CD4-positive, alpha-beta T cell (primary cell): ENCODE results near the gene ATP6AP2. TPM values are rescaled to one million over a fixed set of nuclear protein-coding genes. Genes with fewer than 3 reads are reported as not detected.

Experiments
- ATAC-seq: fragments of 200-7000 bp; cut with Tn5 transposase; one replicate; pipeline ENCODE4 v1.10.0; 2022; ENCODE audit warnings: mild to moderate bottlenecking; ENCODE audit not compliant: poor library complexity
- CTCF ChIA-PET: fragments of 350-600 bp; sonication (Branson Sonifier 250); formaldehyde crosslinking; loops from one replicate; lab custom pipeline; 2021; ENCODE audit warnings: antibody characterized with exemption, inconsistent platforms; lab: Charles Lee
- POLR2A ChIA-PET: fragments of 350-600 bp; sonication (Branson Sonifier 250); formaldehyde crosslinking; loops from one replicate; lab custom pipeline; 2021; ENCODE audit warnings: antibody characterized with exemption, inconsistent platforms; lab: Charles Lee
- DNase-seq, 14 experiments: peaks; one replicate each; pipeline ENCODE4 v3.0.0-alpha.2; 2013 to 2020; ENCODE audit warnings: mixed read lengths in 2 of 14
- H3K27ac ChIP-seq, 2 donors: one replicate each; pipeline versions ENCODE4 v1.5.1 to v1.7.0; 2013; ENCODE audit warnings: low read length in 2 of 2, low read depth in 1 of 2, mild to moderate bottlenecking in 1 of 2
- H3K27me3 ChIP-seq, 2 experiments: 1 replicate in 1 of 2; 2 replicates in 1 of 2; pipeline versions ENCODE4 v1.6.1 to v1.7.0; 2013; ENCODE audit warnings: low read length in 2 of 2, control low read depth in 1 of 2, mild to moderate bottlenecking in 1 of 2, moderate library complexity in 1 of 2; ENCODE audit not compliant: insufficient read depth in 2 of 2, control insufficient read depth in 1 of 2
- H3K36me3 ChIP-seq: one replicate; pipeline ENCODE4 v1.6.1; 2013; ENCODE audit warnings: low read length, control low read depth; ENCODE audit not compliant: insufficient read depth
- H3K4me1 ChIP-seq: one replicate; pipeline ENCODE4 v1.6.1; 2013; ENCODE audit warnings: low read length, control low read depth; ENCODE audit not compliant: insufficient read depth
- H3K4me3 ChIP-seq: one replicate; pipeline ENCODE4 v1.5.1; 2013; ENCODE audit warnings: mild to moderate bottlenecking, low read length, moderate library complexity
- H3K9me3 ChIP-seq, 2 experiments: 1 replicate in 1 of 2; 2 replicates in 1 of 2; pipeline versions ENCODE4 v1.6.1 to v1.7.0; 2013; ENCODE audit warnings: low read length in 2 of 2, mild to moderate bottlenecking in 2 of 2, control low read depth in 1 of 2, moderate library complexity in 1 of 2; ENCODE audit not compliant: control insufficient read depth in 1 of 2, insufficient read depth in 1 of 2
- H3K27ac Mint-ChIP-seq: one replicate; pipeline ENCODE4 v1.8.0; 2020; ENCODE audit warnings: mixed read lengths
- H3K27me3 Mint-ChIP-seq: one replicate; pipeline ENCODE4 v1.8.0; 2021; ENCODE audit warnings: mixed read lengths
- H3K36me3 Mint-ChIP-seq: one replicate; pipeline ENCODE4 v1.8.0; 2021; ENCODE audit warnings: low read depth, mixed read lengths
- H3K4me1 Mint-ChIP-seq: one replicate; pipeline ENCODE4 v1.8.0; 2021; ENCODE audit warnings: low read depth, mixed read lengths
- H3K4me3 Mint-ChIP-seq: one replicate; pipeline ENCODE4 v1.8.0; 2020; ENCODE audit warnings: mild to moderate bottlenecking, mixed read lengths
- H3K9me3 Mint-ChIP-seq: one replicate; pipeline ENCODE4 v1.8.0; 2020; ENCODE audit warnings: mixed read lengths
- intact Hi-C, 2 experiments: fragments of 100-400 bp; cut with DNase I in 1 of 2; cut with micrococcal nuclease in 1 of 2; formaldehyde crosslinking; loops; one replicate each; pipeline versions ENCODE4 v1.15.1 to v1.9.0; 2023 to 2025; cut with DNase I, micrococcal nuclease
- total RNA-seq, 174 experiments: library from RNA in 2 of 174; stranded (reverse) in 2 of 174; gene quantifications; one replicate each; pipeline ENCODE4 v1.2.3 and lab custom pipeline; 2021 to 2026
- TF ChIP-seq, protein P1 (sequence below): fragments of 200-600 bp; IDR thresholded peaks from one replicate; pipeline ENCODE4 v1.8.0; 2022; ENCODE audit warnings: antibody characterized with exemption, mild to moderate bottlenecking

Gene ATP6AP2
- total RNA-seq, 2 experiments from 2014 or later, result 73.8 to 78.7 TPM

DNA sequence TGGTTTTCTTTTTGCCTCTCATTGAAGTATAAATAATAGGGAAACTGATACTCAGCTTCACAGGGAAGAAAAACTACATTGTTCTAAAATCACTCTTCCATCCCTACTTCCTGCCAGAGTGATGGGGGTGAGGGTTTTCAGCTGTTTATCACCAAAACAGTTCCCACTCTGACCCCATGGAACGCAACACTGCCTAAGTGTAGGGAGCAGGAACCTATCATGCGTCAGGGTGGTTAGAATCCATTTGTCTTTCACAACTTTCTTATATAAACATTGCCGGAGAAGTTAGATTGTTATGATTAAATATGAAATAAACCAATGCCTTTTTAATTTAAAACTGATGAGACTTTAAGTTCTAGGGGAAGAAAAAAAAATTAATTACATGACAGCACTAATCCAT, 26.6 kb downstream of the ATP6AP2 start:
- Histone ChIP-seq H3K4me1 (no peaks in the 10 kb centered on the region), H3K27ac (no peak overlapping the region), H3K27me3 (no peaks in the 10 kb centered on the region), H3K4me3 (no peak overlapping the region), H3K36me3 (peaks cover 9% of the 10 kb centered on the region), H3K9me3 (no peaks in the 10 kb centered on the region)
- no peaks in the 10 kb centered on the region for H3K4me1 Mint-ChIP-seq
- H3K9me3 Mint-ChIP-seq, result no peaks in the 10 kb centered on the region
- no peak for ATAC-seq
- peaks cover 24% of the 10 kb centered on the region for H3K36me3 Mint-ChIP-seq
- TF ChIP-seq, protein P1, sequence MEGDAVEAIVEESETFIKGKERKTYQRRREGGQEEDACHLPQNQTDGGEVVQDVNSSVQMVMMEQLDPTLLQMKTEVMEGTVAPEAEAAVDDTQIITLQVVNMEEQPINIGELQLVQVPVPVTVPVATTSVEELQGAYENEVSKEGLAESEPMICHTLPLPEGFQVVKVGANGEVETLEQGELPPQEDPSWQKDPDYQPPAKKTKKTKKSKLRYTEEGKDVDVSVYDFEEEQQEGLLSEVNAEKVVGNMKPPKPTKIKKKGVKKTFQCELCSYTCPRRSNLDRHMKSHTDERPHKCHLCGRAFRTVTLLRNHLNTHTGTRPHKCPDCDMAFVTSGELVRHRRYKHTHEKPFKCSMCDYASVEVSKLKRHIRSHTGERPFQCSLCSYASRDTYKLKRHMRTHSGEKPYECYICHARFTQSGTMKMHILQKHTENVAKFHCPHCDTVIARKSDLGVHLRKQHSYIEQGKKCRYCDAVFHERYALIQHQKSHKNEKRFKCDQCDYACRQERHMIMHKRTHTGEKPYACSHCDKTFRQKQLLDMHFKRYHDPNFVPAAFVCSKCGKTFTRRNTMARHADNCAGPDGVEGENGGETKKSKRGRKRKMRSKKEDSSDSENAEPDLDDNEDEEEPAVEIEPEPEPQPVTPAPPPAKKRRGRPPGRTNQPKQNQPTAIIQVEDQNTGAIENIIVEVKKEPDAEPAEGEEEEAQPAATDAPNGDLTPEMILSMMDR, result no peak
- ChIA-PET POLR2A (no interaction called here), CTCF (no interaction called here)
- intact Hi-C loops, result no loop called here
- H3K27me3 Mint-ChIP-seq, result no peaks in the 10 kb centered on the region
- H3K27ac Mint-ChIP-seq, result no peak overlapping the region
- no peak for DNase-seq
- no peak overlapping the region for H3K4me3 Mint-ChIP-seq

DNA sequence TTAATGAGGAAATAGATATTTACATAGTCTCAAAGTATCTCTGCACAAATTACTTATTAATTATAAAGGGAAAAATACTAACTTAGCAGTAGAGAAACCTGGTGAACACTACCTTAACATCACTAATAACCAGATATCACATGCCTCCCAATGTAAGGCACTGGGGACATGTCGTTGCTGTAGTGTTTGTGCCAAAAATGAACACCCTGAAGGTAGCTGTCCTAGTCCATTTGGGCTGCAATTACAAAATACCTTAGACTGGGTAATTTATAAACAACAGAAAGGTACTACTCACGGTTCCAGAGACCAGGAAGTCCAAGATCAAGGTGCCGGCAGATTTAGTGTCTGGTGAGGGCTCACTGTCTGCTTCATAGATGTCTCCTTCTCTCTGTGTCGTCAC, 31.7 kb downstream of the ATP6AP2 start:
- H3K36me3 Mint-ChIP-seq, result no peaks in the 10 kb centered on the region

DNA sequence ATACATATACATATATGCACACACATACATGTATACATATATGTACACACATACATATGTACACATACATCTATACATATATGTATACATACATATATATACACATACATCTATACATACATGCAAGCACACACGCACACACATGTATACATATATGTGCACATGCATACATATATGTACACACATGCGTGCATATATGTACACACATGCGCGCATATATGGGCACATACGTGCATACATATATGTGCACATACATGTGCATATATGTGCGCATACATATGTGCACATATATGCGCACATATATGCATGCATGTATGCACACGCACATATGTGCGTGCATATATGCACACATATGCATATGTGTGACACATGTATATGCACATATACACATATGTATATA, 35.2 kb downstream of the ATP6AP2 start:
- ATAC-seq, result no peak
- no peaks in the 10 kb centered on the region for H3K36me3 Mint-ChIP-seq
- Histone ChIP-seq H3K27ac (no peak overlapping the region), H3K4me1 (no peaks in the 10 kb centered on the region), H3K27me3 (no peaks in the 10 kb centered on the region), H3K36me3 (no peaks in the 10 kb centered on the region), H3K9me3 (no peaks in the 10 kb centered on the region), H3K4me3 (no peak overlapping the region)
- no peak overlapping the region for H3K27ac Mint-ChIP-seq
- ChIA-PET CTCF (no interaction called here), POLR2A (no interaction called here)
- TF ChIP-seq, protein P1, result no peak
- intact Hi-C loops, result no loop called here
- H3K4me1 Mint-ChIP-seq, result no peaks in the 10 kb centered on the region
- no peaks in the 10 kb centered on the region for H3K9me3 Mint-ChIP-seq
- no peak for DNase-seq
- no peaks in the 10 kb centered on the region for H3K27me3 Mint-ChIP-seq
- H3K4me3 Mint-ChIP-seq, result no peak overlapping the region

More for the DNA sequence above, 31.7 kb downstream of the ATP6AP2 start:
- Mint-ChIP-seq H3K4me3 (no peak overlapping the region), H3K27ac (no peak overlapping the region), H3K4me1 (no peaks in the 10 kb centered on the region), H3K9me3 (no peaks in the 10 kb centered on the region), H3K27me3 (no peaks in the 10 kb centered on the region)
- Histone ChIP-seq H3K27ac (no peak overlapping the region), H3K27me3 (no peaks in the 10 kb centered on the region), H3K4me3 (no peak overlapping the region), H3K9me3 (no peaks in the 10 kb centered on the region), H3K36me3 (no peaks in the 10 kb centered on the region), H3K4me1 (no peaks in the 10 kb centered on the region)
- DNase-seq (no peak), ATAC-seq (no peak)
- ChIA-PET POLR2A (no interaction called here), CTCF (no interaction called here)
- intact Hi-C loops, result no loop called here
- TF ChIP-seq, protein P1, result no peak
